ENCODE data around the gene HDAC4. TPM values are rescaled to one million over a fixed set of nuclear protein-coding genes. Genes with fewer than 3 reads are reported as not detected.

The HDAC4 gene
- total and polyA plus RNA-seq, 10 of the 15 experiments (the other 5 are each of a cell fraction or from before 2014, with no cell fraction given), result 0.22 to 15.7 (median 4.8) TPM

DNA sequence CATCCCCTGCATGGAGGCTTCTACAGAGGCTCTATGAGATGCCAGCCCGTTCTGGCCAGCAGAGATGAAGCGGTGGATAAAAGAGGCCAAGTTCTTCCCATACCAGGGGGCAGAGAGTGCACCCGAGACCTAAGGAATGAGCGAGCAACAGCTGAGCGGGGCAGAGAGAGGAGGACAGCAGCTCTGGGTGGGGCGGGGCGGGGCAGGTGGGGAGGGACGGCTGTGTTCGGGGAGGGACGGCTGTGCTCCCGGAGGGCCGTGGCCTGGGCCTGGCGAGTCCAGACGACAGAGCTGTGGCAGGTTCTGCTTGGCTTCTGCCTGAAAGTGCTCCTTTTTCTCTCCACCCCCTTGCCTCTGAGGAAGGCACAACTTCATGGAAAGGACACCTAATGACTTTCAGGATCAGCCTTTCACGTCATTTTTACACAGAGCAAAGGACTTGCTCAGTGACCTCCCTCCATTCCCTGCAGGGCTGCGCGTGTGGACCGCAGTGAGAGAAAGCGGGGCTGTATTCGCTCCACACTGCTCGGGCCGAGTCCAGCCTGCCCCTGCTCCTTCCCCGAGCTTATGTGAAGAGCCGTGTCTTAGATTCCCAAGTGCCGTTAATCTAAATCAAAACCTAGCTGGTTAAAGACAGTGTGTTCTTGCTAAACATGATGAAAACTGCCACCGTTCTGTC lies 232.9 kb downstream of the HDAC4 start:
- Histone ChIP-seq H2AFZ (ENCODE audit: control insufficient read depth, low read depth, low read length) (no peak overlapping the region), H3K4me1 (ENCODE audit: control insufficient read depth, insufficient read depth, low read length) (no peaks in the 10 kb centered on the region), H3K27me3 (replicated peaks in 1 of 2; ENCODE audit: control insufficient read depth in 2 of 2, insufficient read depth in 2 of 2, low read length in 1 of 2) (no peaks in the 10 kb centered on the region), H4K20me1 (ENCODE audit: control insufficient read depth, insufficient read depth) (no peaks in the 10 kb centered on the region), H3K4me3 (no peak overlapping the region), H3K4me2 (ENCODE audit: control insufficient read depth, insufficient read depth) (no peak overlapping the region), H3K9me3 (replicated peaks; ENCODE audit: control insufficient read depth, insufficient read depth, low read length) (peaks cover 3% of the 10 kb centered on the region; the same call in 2 of the 3 replicates), H3K79me2 (ENCODE audit: control insufficient read depth, insufficient read depth, low read length) (no peaks in the 10 kb centered on the region), H3K9ac (ENCODE audit: control insufficient read depth, insufficient read depth, low read length) (no peak overlapping the region), H3K36me3 (ENCODE audit: control insufficient read depth in 2 of 2, insufficient read depth in 2 of 2, low read length in 1 of 2) (peaks cover 0 to 2% of the 10 kb centered on the region in 2 experiments; a peak in 2 of 4 replicates), H3K27ac (ENCODE audit: control insufficient read depth, insufficient read depth) (no peak overlapping the region)
- intact Hi-C loops (cut with micrococcal nuclease; ENCODE audit: unreplicated experiment) (no loop called here), in situ Hi-C loops (cut with MboI) (no loop called here)
- ChIA-PET CTCF (no interaction called here), SMC1A (ENCODE audit: uncharacterized antibody, unreplicated experiment) (no interaction called here), POLR2A (no interaction called here), RAD21 (ENCODE audit: unreplicated experiment) (no interaction called here)
- FAIRE-seq (no peak), DNase-seq (ENCODE audit: low read depth, low spot score) (no peak), ATAC-seq (no peak)
- no TSS peak for BruUV-seq (replicated peaks)
- no peak for TF ChIP-seq SUZ12 (IDR thresholded peaks at IDR 0.05; ENCODE audit: unreplicated experiment)
- TF ChIP-seq CREB1 (IDR thresholded peaks at IDR 0.05; ENCODE audit: low read depth), result no peak
- TF ChIP-seq ZNF274 (IDR thresholded peaks at IDR 0.05; ENCODE audit: insufficient read depth, insufficient read length), result no peak
- WGBS (ENCODE audit: insufficient coverage, insufficient replicate concordance, low lambda C conversion rate, missing lambda C conversion rate), result 87% methylated on average over 16 of the region's 26 CpGs

DNA sequence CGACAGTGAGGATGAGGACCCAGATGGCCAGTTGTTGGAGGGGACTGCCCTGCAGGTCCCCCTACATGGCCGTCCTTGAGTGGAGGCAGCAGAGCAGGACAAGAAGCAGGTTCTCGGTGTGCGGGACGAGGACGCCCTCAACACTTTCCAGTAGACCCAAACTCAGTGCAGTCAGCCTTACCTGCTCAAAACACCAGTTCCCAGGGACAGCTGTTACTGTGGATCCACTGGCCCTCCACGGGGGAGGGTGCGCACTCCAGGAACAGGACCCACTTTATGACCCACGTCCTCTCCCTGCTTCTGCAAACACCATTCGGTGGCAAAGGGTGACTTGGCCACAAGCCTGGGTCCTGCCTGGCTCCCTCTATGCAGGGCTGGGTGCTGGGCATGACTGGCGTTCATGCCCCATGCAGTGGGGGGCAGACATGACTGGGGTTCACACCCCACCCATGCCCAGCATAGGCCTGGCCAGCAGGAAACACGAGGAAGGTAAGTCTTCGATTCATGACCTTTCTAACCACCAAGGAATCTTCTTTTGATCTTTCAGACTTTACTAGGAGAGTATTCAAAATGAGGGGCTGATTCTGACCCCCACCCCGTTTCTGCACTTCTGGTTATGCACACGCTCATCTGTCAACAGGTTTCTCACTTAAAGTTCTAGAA lies 233.7 kb downstream of the HDAC4 start:
- Histone ChIP-seq H3K9me3 (replicated peaks; ENCODE audit: control insufficient read depth, insufficient read depth, low read length) (peaks cover 3% of the 10 kb centered on the region; the same call in 1 of the 3 replicates), H3K9ac (ENCODE audit: control insufficient read depth, insufficient read depth, low read length) (no peak overlapping the region), H2AFZ (ENCODE audit: control insufficient read depth, low read depth, low read length) (no peak overlapping the region), H3K4me3 (no peak overlapping the region), H3K27me3 (replicated peaks in 1 of 2; ENCODE audit: control insufficient read depth in 2 of 2, insufficient read depth in 2 of 2, low read length in 1 of 2) (no peaks in the 10 kb centered on the region), H3K79me2 (ENCODE audit: control insufficient read depth, insufficient read depth, low read length) (no peaks in the 10 kb centered on the region), H3K4me1 (ENCODE audit: control insufficient read depth, insufficient read depth, low read length) (no peaks in the 10 kb centered on the region), H3K4me2 (ENCODE audit: control insufficient read depth, insufficient read depth) (no peak overlapping the region), H3K36me3 (ENCODE audit: control insufficient read depth in 2 of 2, insufficient read depth in 2 of 2, low read length in 1 of 2) (peaks cover 0 to 2% of the 10 kb centered on the region in 2 experiments; a peak in 2 of 4 replicates), H3K27ac (ENCODE audit: control insufficient read depth, insufficient read depth) (no peak overlapping the region), H4K20me1 (ENCODE audit: control insufficient read depth, insufficient read depth) (no peaks in the 10 kb centered on the region)
- WGBS (ENCODE audit: insufficient coverage, insufficient replicate concordance, low lambda C conversion rate, missing lambda C conversion rate), result 75% methylated on average over 15 of the region's 15 CpGs
- ChIA-PET SMC1A (ENCODE audit: uncharacterized antibody, unreplicated experiment) (no interaction called here), RAD21 (ENCODE audit: unreplicated experiment) (no interaction called here), CTCF (no interaction called here), POLR2A (no interaction called here)
- no peak for TF ChIP-seq RAD21 (IDR thresholded peaks at IDR 0.05; ENCODE audit: insufficient read depth, low read depth, low read length)
- TF ChIP-seq, protein P1, sequence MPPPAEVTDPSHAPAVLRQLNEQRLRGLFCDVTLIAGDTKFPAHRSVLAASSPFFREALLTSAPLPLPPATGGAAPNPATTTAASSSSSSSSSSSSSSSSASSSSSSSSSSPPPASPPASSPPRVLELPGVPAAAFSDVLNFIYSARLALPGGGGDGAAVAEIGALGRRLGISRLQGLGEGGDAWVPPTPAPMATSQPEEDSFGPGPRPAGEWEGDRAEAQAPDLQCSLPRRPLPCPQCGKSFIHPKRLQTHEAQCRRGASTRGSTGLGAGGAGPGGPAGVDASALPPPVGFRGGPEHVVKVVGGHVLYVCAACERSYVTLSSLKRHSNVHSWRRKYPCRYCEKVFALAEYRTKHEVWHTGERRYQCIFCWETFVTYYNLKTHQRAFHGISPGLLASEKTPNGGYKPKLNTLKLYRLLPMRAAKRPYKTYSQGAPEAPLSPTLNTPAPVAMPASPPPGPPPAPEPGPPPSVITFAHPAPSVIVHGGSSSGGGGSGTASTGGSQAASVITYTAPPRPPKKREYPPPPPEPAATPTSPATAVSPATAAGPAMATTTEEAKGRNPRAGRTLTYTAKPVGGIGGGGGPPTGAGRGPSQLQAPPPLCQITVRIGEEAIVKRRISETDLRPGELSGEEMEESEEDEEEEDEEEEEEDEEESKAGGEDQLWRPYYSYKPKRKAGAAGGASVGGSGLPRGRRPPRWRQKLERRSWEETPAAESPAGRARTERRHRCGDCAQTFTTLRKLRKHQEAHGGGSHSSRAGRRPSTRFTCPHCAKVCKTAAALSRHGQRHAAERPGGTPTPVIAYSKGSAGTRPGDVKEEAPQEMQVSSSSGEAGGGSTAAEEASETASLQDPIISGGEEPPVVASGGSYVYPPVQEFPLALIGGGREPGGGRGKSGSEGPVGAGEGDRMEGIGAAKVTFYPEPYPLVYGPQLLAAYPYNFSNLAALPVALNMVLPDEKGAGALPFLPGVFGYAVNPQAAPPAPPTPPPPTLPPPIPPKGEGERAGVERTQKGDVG (CRISPR knock-in tag; IDR thresholded peaks at IDR 0.05), result no peak
- no peak for TF ChIP-seq CHD2 (IDR thresholded peaks at IDR 0.05; ENCODE audit: borderline replicate concordance, low read depth, low read length)
- TF ChIP-seq, protein P2, sequence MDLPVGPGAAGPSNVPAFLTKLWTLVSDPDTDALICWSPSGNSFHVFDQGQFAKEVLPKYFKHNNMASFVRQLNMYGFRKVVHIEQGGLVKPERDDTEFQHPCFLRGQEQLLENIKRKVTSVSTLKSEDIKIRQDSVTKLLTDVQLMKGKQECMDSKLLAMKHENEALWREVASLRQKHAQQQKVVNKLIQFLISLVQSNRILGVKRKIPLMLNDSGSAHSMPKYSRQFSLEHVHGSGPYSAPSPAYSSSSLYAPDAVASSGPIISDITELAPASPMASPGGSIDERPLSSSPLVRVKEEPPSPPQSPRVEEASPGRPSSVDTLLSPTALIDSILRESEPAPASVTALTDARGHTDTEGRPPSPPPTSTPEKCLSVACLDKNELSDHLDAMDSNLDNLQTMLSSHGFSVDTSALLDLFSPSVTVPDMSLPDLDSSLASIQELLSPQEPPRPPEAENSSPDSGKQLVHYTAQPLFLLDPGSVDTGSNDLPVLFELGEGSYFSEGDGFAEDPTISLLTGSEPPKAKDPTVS (IDR thresholded peaks at IDR 0.05; ENCODE audit: low read depth, low read length), result no peak
- DNase-seq (ENCODE audit: low read depth, low spot score), result no peak
- in situ Hi-C loops (cut with MboI), result no loop called here
- FAIRE-seq, result no peak
- no peak for ATAC-seq
- BruUV-seq (replicated peaks), result no TSS peak
- intact Hi-C loops (cut with micrococcal nuclease; ENCODE audit: unreplicated experiment), result no loop called here

All from GM12878 (cell line).